Measurements from ENCODE around the gene GALNT1.

GALNT1 gene

DNA sequence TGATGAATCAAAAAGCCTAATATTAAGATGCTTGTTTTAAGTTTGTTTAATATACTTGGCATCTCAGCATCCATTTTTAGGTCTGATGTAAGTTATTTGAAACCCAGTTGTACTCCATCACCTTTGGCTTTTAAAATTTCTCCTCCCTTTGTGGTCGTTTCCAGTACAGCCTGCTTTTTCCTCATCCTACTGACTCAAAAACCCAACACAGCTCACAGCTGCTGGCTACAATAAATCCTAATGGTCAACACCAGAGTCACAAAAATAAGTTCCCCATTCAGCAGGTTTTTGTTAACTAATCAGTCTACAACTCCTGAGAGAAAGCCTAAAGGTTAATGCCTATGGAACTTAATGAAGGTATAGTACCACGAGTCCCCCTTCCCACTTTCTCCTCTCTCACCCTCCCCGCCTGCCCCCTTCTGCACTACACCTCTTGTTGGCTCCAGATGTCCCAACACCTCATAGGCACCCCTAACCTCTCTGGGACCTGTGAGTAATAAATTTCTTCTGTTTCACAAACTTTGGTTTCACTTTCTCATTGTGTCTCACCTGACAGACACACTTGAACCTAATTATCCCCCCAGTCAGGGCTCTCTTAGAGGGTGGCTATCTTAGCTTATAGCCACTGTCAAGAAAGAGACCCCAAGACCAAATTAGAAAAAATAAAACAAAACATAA lies 148.6 kb downstream of the GALNT1 start:
- no peak overlapping the region for H3K27ac ChIP-seq (ENCODE audit: low read length)
- H3K4me2 ChIP-seq (ENCODE audit: low read depth, low read length), result no peak overlapping the region
- no peaks in the 10 kb centered on the region for H3K79me2 ChIP-seq (ENCODE audit: low read length)
- no peaks in the 10 kb centered on the region for H3F3A ChIP-seq (ENCODE audit: insufficient read depth, low read length)
- H2AFZ ChIP-seq (ENCODE audit: low read length), result no peak overlapping the region
- TF ChIP-seq, protein P1, sequence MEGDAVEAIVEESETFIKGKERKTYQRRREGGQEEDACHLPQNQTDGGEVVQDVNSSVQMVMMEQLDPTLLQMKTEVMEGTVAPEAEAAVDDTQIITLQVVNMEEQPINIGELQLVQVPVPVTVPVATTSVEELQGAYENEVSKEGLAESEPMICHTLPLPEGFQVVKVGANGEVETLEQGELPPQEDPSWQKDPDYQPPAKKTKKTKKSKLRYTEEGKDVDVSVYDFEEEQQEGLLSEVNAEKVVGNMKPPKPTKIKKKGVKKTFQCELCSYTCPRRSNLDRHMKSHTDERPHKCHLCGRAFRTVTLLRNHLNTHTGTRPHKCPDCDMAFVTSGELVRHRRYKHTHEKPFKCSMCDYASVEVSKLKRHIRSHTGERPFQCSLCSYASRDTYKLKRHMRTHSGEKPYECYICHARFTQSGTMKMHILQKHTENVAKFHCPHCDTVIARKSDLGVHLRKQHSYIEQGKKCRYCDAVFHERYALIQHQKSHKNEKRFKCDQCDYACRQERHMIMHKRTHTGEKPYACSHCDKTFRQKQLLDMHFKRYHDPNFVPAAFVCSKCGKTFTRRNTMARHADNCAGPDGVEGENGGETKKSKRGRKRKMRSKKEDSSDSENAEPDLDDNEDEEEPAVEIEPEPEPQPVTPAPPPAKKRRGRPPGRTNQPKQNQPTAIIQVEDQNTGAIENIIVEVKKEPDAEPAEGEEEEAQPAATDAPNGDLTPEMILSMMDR (IDR thresholded peaks at IDR 0.05; ENCODE audit: low read length), result no peak
- TF ChIP-seq EZH2 (optimal IDR thresholded peaks at IDR 0.05; ENCODE audit: low read depth, low read length) (no peak), EZH2phosphoT487 (IDR thresholded peaks at IDR 0.05; ENCODE audit: low read length) (no peak)
- H3K9me2 ChIP-seq (replicated peaks; ENCODE audit: insufficient read depth, low read length), result no peaks in the 10 kb centered on the region
- DNase-seq, result no peak
- H3K36me3 ChIP-seq (replicated peaks; ENCODE audit: insufficient read depth, low read length), result no peaks in the 10 kb centered on the region
- H3K9ac ChIP-seq (ENCODE audit: low read length), result no peak overlapping the region
- H4K20me1 ChIP-seq (ENCODE audit: insufficient read depth, low read length), result no peaks in the 10 kb centered on the region
- no peaks in the 10 kb centered on the region for H3K9me3 ChIP-seq (replicated peaks; ENCODE audit: insufficient read depth, low read length)
- no peak overlapping the region for H3K4me3 ChIP-seq (ENCODE audit: low read length)
- 0 out of 2 replicates have a peak, but pooled peaks cover 5% of the 10 kb centered on the region for H3K4me1 ChIP-seq (ENCODE audit: low read length)
- H3K27me3 ChIP-seq (replicated peaks; ENCODE audit: insufficient read depth, low read length), result no peaks in the 10 kb centered on the region

DNA sequence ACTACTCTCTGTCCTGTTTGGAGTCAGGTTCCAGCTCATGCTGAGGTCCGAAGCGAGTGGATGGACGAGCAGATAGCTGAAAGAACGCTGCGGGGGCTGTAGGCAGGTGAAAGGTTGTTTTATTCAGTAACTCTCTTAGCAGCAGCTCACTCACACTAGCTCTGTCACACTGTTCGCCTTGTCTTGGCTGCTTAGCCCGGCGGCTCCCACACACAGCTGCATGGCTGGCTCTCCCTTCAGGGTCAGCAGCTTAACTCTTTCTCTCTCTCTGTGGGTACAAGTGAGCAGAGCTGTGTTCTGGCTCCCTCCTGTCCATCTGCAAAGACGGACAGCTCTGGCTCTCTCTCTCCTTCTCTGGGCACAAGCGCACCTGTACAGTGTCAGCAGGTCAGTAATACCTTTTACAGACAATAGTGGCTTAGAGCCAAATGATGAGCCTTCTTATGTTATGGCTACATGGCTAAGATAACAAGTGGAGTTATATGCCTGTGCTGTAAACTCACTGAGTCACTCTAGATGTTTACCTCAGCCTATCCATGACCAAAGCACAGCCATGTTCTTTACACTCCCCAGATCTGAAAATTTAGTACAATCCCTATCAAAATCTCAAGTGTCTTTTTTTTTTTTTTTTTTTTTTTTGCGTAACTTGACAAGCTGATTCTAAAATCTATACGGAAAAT lies 149.3 kb downstream of the GALNT1 start:
- Histone ChIP-seq H4K20me1 (ENCODE audit: insufficient read depth, low read length) (no peaks in the 10 kb centered on the region), H3K9me3 (replicated peaks; ENCODE audit: insufficient read depth, low read length) (no peaks in the 10 kb centered on the region), H3K4me1 (ENCODE audit: low read length) (0 out of 2 replicates have a peak, but pooled peaks cover 5% of the 10 kb centered on the region), H2AFZ (ENCODE audit: low read length) (no peak overlapping the region), H3K36me3 (replicated peaks; ENCODE audit: insufficient read depth, low read length) (no peaks in the 10 kb centered on the region), H3K4me2 (ENCODE audit: low read depth, low read length) (no peak overlapping the region), H3K27ac (ENCODE audit: low read length) (no peak overlapping the region), H3K4me3 (ENCODE audit: low read length) (no peak overlapping the region), H3F3A (ENCODE audit: insufficient read depth, low read length) (no peaks in the 10 kb centered on the region), H3K9ac (ENCODE audit: low read length) (no peak overlapping the region), H3K9me2 (replicated peaks; ENCODE audit: insufficient read depth, low read length) (no peaks in the 10 kb centered on the region), H3K79me2 (ENCODE audit: low read length) (no peaks in the 10 kb centered on the region), H3K27me3 (replicated peaks; ENCODE audit: insufficient read depth, low read length) (no peaks in the 10 kb centered on the region)
- no peak for DNase-seq
- TF ChIP-seq EZH2 (optimal IDR thresholded peaks at IDR 0.05; ENCODE audit: low read depth, low read length) (no peak), EZH2phosphoT487 (IDR thresholded peaks at IDR 0.05; ENCODE audit: low read length) (no peak)
- TF ChIP-seq, protein P1 (IDR thresholded peaks at IDR 0.05; ENCODE audit: low read length), result no peak

DNA sequence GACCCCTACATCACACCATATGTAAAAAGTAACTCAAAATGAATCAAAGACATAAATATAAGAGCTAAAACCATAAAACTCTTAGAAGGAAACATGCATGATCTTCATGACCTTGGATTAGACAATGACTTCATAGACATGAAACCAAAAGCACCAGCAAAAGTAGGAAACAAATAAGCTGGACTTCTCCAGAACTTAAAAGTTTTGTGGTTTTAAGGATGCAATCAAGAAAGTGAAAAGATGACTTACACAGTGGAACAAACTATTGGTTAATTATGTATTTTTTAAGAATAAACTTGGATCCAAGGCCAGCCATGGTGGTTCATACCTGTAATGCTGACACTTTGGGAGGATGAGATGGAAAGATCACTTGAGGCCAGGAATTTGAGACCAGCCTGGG lies 150.2 kb downstream of the GALNT1 start:
- H3K9me3 ChIP-seq (replicated peaks; ENCODE audit: insufficient read depth, low read length), result no peaks in the 10 kb centered on the region
- no peak for DNase-seq
- H2AFZ ChIP-seq (ENCODE audit: low read length), result no peak overlapping the region
- H3K4me2 ChIP-seq (ENCODE audit: low read depth, low read length), result no peak overlapping the region
- no peaks in the 10 kb centered on the region for H3F3A ChIP-seq (ENCODE audit: insufficient read depth, low read length)
- TF ChIP-seq EZH2 (optimal IDR thresholded peaks at IDR 0.05; ENCODE audit: low read depth, low read length), result no peak
- TF ChIP-seq, protein P1 (IDR thresholded peaks at IDR 0.05; ENCODE audit: low read length), result no peak
- no peak for TF ChIP-seq EZH2phosphoT487 (IDR thresholded peaks at IDR 0.05; ENCODE audit: low read length)
- H4K20me1 ChIP-seq (ENCODE audit: insufficient read depth, low read length), result no peaks in the 10 kb centered on the region
- no peak overlapping the region for H3K9ac ChIP-seq (ENCODE audit: low read length)
- H3K79me2 ChIP-seq (ENCODE audit: low read length), result no peaks in the 10 kb centered on the region
- H3K4me3 ChIP-seq (ENCODE audit: low read length), result no peak overlapping the region
- H3K27ac ChIP-seq (ENCODE audit: low read length), result no peak overlapping the region
- H3K9me2 ChIP-seq (replicated peaks; ENCODE audit: insufficient read depth, low read length), result no peaks in the 10 kb centered on the region
- no peaks in the 10 kb centered on the region for H3K36me3 ChIP-seq (replicated peaks; ENCODE audit: insufficient read depth, low read length)
- H3K4me1 ChIP-seq (ENCODE audit: low read length), result 0 out of 2 replicates have a peak, but pooled peaks cover 5% of the 10 kb centered on the region
- no peaks in the 10 kb centered on the region for H3K27me3 ChIP-seq (replicated peaks; ENCODE audit: insufficient read depth, low read length)
